ENCODE results near the gene CCDC122.

The CCDC122 gene

GRCh38 chr13:43908156-43909126 is 28.9 kb upstream of the CCDC122 start:
- TF ChIP-seq SPI1 (IDR thresholded peaks at IDR 0.05; ENCODE audit: low read depth, low read length), result no peak
- no peak for TF ChIP-seq POU2F2 (IDR thresholded peaks at IDR 0.05; ENCODE audit: low read depth, low read length)
- TF ChIP-seq TAF1 (IDR thresholded peaks at IDR 0.05; ENCODE audit: low read depth, low read length), result no peak
- no peak for TF ChIP-seq PAX5 (IDR thresholded peaks at IDR 0.05; ENCODE audit: insufficient read depth, low read length, severe bottlenecking)
- no peak for TF ChIP-seq POLR2AphosphoS5 (IDR thresholded peaks at IDR 0.05; ENCODE audit: low read depth, low read length)
- TF ChIP-seq POLR2A (IDR thresholded peaks at IDR 0.05; ENCODE audit: low read depth, low read length), result no peak
- FAIRE-seq (peak; percentile 59), DNase-seq (ENCODE audit: insufficient read length, low spot score) (no peak)

- DNase-seq (ENCODE audit: insufficient read length, low spot score) (peak; percentile 17), FAIRE-seq (peak; percentile 70)
- no peak for TF ChIP-seq POLR2A (IDR thresholded peaks at IDR 0.05; ENCODE audit: low read depth, low read length)
- no peak for TF ChIP-seq TAF1 (IDR thresholded peaks at IDR 0.05; ENCODE audit: low read depth, low read length)
- TF ChIP-seq PAX5 (IDR thresholded peaks at IDR 0.05; ENCODE audit: insufficient read depth, low read length, severe bottlenecking), result no peak
- TF ChIP-seq POU2F2 (IDR thresholded peaks at IDR 0.05; ENCODE audit: low read depth, low read length), result no peak
- TF ChIP-seq SPI1 (IDR thresholded peaks at IDR 0.05; ENCODE audit: low read depth, low read length), result no peak
- no peak for TF ChIP-seq POLR2AphosphoS5 (IDR thresholded peaks at IDR 0.05; ENCODE audit: low read depth, low read length)
These were observed 26.0 kb upstream of the CCDC122 start for GRCh38 chr13:43905435-43906031.

GRCh38 chr13:43895940-43896339 is 16.4 kb upstream of the CCDC122 start:
- FAIRE-seq, result no peak
- TF ChIP-seq SPI1 (IDR thresholded peaks at IDR 0.05; ENCODE audit: low read depth, low read length), result no peak
- no peak for TF ChIP-seq POLR2A (IDR thresholded peaks at IDR 0.05; ENCODE audit: low read depth, low read length)
- TF ChIP-seq POU2F2 (IDR thresholded peaks at IDR 0.05; ENCODE audit: low read depth, low read length), result no peak
- no peak for TF ChIP-seq TAF1 (IDR thresholded peaks at IDR 0.05; ENCODE audit: low read depth, low read length)
- TF ChIP-seq POLR2AphosphoS5 (IDR thresholded peaks at IDR 0.05; ENCODE audit: low read depth, low read length), result no peak
- TF ChIP-seq PAX5 (IDR thresholded peaks at IDR 0.05; ENCODE audit: insufficient read depth, low read length, severe bottlenecking), result no peak
- no peak for DNase-seq (ENCODE audit: insufficient read length, low spot score)

- no peak for TF ChIP-seq POLR2A (IDR thresholded peaks at IDR 0.05; ENCODE audit: low read depth, low read length)
- TF ChIP-seq POLR2AphosphoS5 (IDR thresholded peaks at IDR 0.05; ENCODE audit: low read depth, low read length), result no peak
- no peak for TF ChIP-seq TAF1 (IDR thresholded peaks at IDR 0.05; ENCODE audit: low read depth, low read length)
- TF ChIP-seq PAX5 (IDR thresholded peaks at IDR 0.05; ENCODE audit: insufficient read depth, low read length, severe bottlenecking), result no peak
- TF ChIP-seq POU2F2 (IDR thresholded peaks at IDR 0.05; ENCODE audit: low read depth, low read length), result no peak
- FAIRE-seq (no peak), DNase-seq (ENCODE audit: insufficient read length, low spot score) (no peak)
These were observed 14.9 kb upstream of the CCDC122 start for GRCh38 chr13:43894438-43894837.

- TF ChIP-seq POLR2AphosphoS5 (IDR thresholded peaks at IDR 0.05; ENCODE audit: low read depth, low read length), result no peak
- no peak for TF ChIP-seq SPI1 (IDR thresholded peaks at IDR 0.05; ENCODE audit: low read depth, low read length)
- TF ChIP-seq TAF1 (IDR thresholded peaks at IDR 0.05; ENCODE audit: low read depth, low read length), result no peak
- TF ChIP-seq POU2F2 (IDR thresholded peaks at IDR 0.05; ENCODE audit: low read depth, low read length), result no peak
- TF ChIP-seq POLR2A (IDR thresholded peaks at IDR 0.05; ENCODE audit: low read depth, low read length), result no peak
- no peak for TF ChIP-seq PAX5 (IDR thresholded peaks at IDR 0.05; ENCODE audit: insufficient read depth, low read length, severe bottlenecking)
- no peak for FAIRE-seq
- DNase-seq (ENCODE audit: insufficient read length, low spot score), result no peak
These were observed 4.7 kb upstream of the CCDC122 start for GRCh38 chr13:43884222-43884621.

- TF ChIP-seq SPI1 (IDR thresholded peaks at IDR 0.05; ENCODE audit: low read depth, low read length) (no peak), POU2F2 (IDR thresholded peaks at IDR 0.05; ENCODE audit: low read depth, low read length) (no peak), POLR2AphosphoS5 (IDR thresholded peaks at IDR 0.05; ENCODE audit: low read depth, low read length) (no peak), TAF1 (IDR thresholded peaks at IDR 0.05; ENCODE audit: low read depth, low read length) (no peak), POLR2A (IDR thresholded peaks at IDR 0.05; ENCODE audit: low read depth, low read length) (no peak), PAX5 (IDR thresholded peaks at IDR 0.05; ENCODE audit: insufficient read depth, low read length, severe bottlenecking) (no peak)
- FAIRE-seq (no peak), DNase-seq (ENCODE audit: insufficient read length, low spot score) (no peak)
These were observed 4.1 kb upstream of the CCDC122 start for GRCh38 chr13:43883631-43884030.

- FAIRE-seq (no peak), DNase-seq (ENCODE audit: insufficient read length, low spot score) (no peak)
- TF ChIP-seq SPI1 (IDR thresholded peaks at IDR 0.05; ENCODE audit: low read depth, low read length), result no peak
- no peak for TF ChIP-seq POU2F2 (IDR thresholded peaks at IDR 0.05; ENCODE audit: low read depth, low read length)
- no peak for TF ChIP-seq PAX5 (IDR thresholded peaks at IDR 0.05; ENCODE audit: insufficient read depth, low read length, severe bottlenecking)
- no peak for TF ChIP-seq POLR2A (IDR thresholded peaks at IDR 0.05; ENCODE audit: low read depth, low read length)
- no peak for TF ChIP-seq TAF1 (IDR thresholded peaks at IDR 0.05; ENCODE audit: low read depth, low read length)
- TF ChIP-seq POLR2AphosphoS5 (IDR thresholded peaks at IDR 0.05; ENCODE audit: low read depth, low read length), result no peak
These were observed 2.0 kb upstream of the CCDC122 start for GRCh38 chr13:43881580-43881979.

GRCh38 chr13:43880926-43881325 is 1.4 kb upstream of the CCDC122 start:
- DNase-seq (ENCODE audit: insufficient read length, low spot score) (no peak), FAIRE-seq (peak; percentile 5)
- TF ChIP-seq PAX5 (IDR thresholded peaks at IDR 0.05; ENCODE audit: insufficient read depth, low read length, severe bottlenecking) (no peak), POLR2AphosphoS5 (IDR thresholded peaks at IDR 0.05; ENCODE audit: low read depth, low read length) (no peak), POU2F2 (IDR thresholded peaks at IDR 0.05; ENCODE audit: low read depth, low read length) (no peak), SPI1 (IDR thresholded peaks at IDR 0.05; ENCODE audit: low read depth, low read length) (no peak), POLR2A (IDR thresholded peaks at IDR 0.05; ENCODE audit: low read depth, low read length) (no peak), TAF1 (IDR thresholded peaks at IDR 0.05; ENCODE audit: low read depth, low read length) (no peak)

- FAIRE-seq, result peak; percentile 35
- DNase-seq (ENCODE audit: insufficient read length, low spot score), result no peak
- TF ChIP-seq SPI1 (IDR thresholded peaks at IDR 0.05; ENCODE audit: low read depth, low read length) (no peak), POLR2A (IDR thresholded peaks at IDR 0.05; ENCODE audit: low read depth, low read length) (no peak), POLR2AphosphoS5 (IDR thresholded peaks at IDR 0.05; ENCODE audit: low read depth, low read length) (no peak), PAX5 (IDR thresholded peaks at IDR 0.05; ENCODE audit: insufficient read depth, low read length, severe bottlenecking) (no peak), POU2F2 (IDR thresholded peaks at IDR 0.05; ENCODE audit: low read depth, low read length) (no peak), TAF1 (IDR thresholded peaks at IDR 0.05; ENCODE audit: low read depth, low read length) (no peak)
These were observed 795 bp upstream of the CCDC122 start for GRCh38 chr13:43880214-43880855.

All from GM12891 (cell line).